Skin of body (tissue), 2 donors: Measurements from ENCODE around the gene WNT7B. TPM values are rescaled to one million over a fixed set of nuclear protein-coding genes. Genes with fewer than 3 reads are reported as not detected.

ENCODE experiments used
- DNase-seq: peaks from one replicate; lab custom pipeline; 2025; lab: John Stamatoyannopoulos, UW
- total RNA-seq: library from RNA; depleted of rRNA; stranded (reverse); fragments of >200 nt; gene quantifications from one replicate; pipeline ENCODE4 v1.2.3, GENCODE V29; 2014

The WNT7B gene
- total RNA-seq, 1 donor from 2014 or later, result 4.3 TPM

- DNase-seq, result no peak
Observed at GRCh38 chr22:45974498-45974897, 2.5 kb downstream of the WNT7B start.

- no peak for DNase-seq
Observed at GRCh38 chr22:45972889-45973253, 4.1 kb downstream of the WNT7B start.

GRCh38 chr22:45972091-45972888 is 4.7 kb downstream of the WNT7B start:
- DNase-seq, result no peak

GRCh38 chr22:45971408-45972028 is 5.4 kb downstream of the WNT7B start:
- DNase-seq, result no peak

GRCh38 chr22:45970705-45971407 is 6.1 kb downstream of the WNT7B start:
- no peak for DNase-seq

GRCh38 chr22:45969801-45970470 is 7.0 kb downstream of the WNT7B start:
- no peak for DNase-seq

- no peak for DNase-seq
Observed at GRCh38 chr22:45969414-45969799, 7.6 kb downstream of the WNT7B start.

- no peak for DNase-seq
Observed at GRCh38 chr22:45968751-45969413, 8.1 kb downstream of the WNT7B start.

GRCh38 chr22:45968003-45968650 is 8.8 kb downstream of the WNT7B start:
- DNase-seq, result no peak

- DNase-seq, result no peak
Observed at GRCh38 chr22:45966895-45967365, 10.0 kb downstream of the WNT7B start.

GRCh38 chr22:45966320-45966894 is 10.6 kb downstream of the WNT7B start:
- DNase-seq, result no peak

- DNase-seq, result no peak
Observed at GRCh38 chr22:45965563-45965962, 11.4 kb downstream of the WNT7B start.

- DNase-seq, result no peak
Observed at GRCh38 chr22:45964926-45965527, 11.9 kb downstream of the WNT7B start.

GRCh38 chr22:45964372-45964771 is 12.6 kb downstream of the WNT7B start:
- no peak for DNase-seq

- DNase-seq, result no peak
Observed at GRCh38 chr22:45963821-45964220, 13.1 kb downstream of the WNT7B start.

- DNase-seq, result no peak
Observed at GRCh38 chr22:45962756-45963324, 14.1 kb downstream of the WNT7B start.

- DNase-seq, result no peak
Observed at GRCh38 chr22:45962434-45962718, 14.6 kb downstream of the WNT7B start.

- DNase-seq, result no peak
Observed at GRCh38 chr22:45961679-45962433, 15.1 kb downstream of the WNT7B start.
